ENCODE data around the gene XXYLT1.

The XXYLT1 gene

DNA sequence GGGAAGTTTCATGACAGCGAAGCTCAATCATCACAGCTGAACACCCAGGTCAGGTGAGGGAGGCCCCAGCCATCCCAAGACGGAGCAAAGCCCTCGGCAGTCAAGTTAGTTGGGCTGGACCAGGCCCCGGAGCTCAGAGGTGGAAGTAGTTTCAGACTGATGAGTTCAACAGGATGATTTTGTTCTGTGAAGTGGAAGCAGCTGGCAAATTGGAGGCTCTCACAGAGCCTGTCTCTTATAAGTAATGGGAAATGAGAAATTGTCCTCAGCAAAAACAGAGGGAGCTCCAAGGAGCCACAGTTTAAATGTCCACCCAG lies 245.1 kb downstream of the XXYLT1 start:
- DNase-seq (ENCODE audit: low spot score) = no peak

DNA sequence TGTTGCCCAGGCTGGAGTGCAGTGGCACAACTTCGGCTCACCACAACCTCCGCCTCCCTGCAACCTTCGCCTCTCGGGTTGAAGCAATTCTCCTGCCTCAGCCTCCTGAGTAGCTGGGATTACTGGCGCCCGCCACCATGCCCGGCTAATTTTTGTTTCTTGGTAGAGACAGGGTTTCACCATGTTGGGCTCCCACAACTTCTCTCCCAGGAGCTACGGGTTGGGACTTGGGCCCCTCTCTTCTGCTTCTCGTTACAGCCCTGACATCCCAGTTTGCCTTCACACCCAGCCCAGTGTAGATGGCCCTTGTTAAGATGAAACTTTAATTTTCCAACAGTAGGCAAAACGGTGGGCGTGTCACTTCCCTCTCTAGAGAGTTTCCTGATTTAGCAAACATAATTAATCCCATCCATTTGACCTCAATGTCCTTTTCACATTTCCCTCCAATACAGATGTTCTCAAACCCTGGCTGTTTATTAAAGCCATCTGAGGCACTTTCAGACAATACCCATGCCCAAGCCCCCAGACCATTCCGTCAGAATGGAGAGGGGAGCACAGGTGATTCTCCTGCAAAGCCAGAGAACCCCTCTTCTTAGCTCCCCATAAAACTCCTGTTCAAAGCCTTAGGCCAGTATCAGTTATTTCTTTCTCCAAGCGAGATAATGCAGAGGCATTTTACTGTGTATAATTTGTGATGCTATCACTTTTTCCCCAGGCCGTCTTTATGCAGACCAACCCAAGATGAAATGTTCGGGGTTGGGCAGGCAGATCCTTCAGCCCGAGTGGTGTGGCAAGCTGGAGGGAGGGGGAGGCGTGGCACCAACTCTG lies 245.7 kb downstream of the XXYLT1 start:
- DNase-seq (ENCODE audit: low spot score) = no peak

DNA sequence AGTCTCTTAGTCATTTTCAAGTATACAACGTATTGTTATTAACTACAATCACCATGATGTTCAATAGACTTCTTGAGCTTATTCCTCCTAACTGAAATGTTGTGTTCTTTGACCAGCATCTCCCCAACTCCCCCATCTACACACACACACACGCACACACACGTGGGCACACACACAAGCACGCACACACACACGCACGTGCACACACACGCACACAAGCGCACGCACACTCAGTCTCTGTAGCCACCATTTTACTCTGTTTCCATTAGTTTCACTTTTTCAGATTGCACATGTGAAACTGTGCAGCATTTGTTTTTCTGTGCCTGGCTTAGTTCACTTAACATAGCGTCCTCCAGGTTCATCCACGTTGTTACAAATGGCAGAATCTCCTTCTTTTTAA lies 247.0 kb downstream of the XXYLT1 start:
- no peak for DNase-seq (ENCODE audit: low spot score)

DNA sequence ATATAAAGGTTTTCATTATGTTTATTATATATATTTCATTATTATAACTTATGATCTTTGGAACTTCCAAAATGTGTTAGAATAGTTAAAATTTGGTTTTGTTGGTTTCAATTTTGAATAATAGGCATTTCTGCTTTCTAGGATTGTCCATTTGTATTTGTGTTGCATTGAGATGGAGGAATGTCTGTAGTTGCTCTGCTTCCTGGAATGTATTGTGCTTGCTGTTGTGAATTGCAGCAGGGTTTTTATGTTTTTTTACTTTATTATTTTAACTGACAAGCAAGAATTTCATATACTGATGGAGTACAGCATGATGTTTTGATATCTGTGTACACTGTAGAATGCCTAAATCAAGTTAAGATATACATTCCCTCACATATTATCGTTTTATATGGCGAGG lies 247.4 kb downstream of the XXYLT1 start:
- DNase-seq (ENCODE audit: low spot score) = no peak

DNA sequence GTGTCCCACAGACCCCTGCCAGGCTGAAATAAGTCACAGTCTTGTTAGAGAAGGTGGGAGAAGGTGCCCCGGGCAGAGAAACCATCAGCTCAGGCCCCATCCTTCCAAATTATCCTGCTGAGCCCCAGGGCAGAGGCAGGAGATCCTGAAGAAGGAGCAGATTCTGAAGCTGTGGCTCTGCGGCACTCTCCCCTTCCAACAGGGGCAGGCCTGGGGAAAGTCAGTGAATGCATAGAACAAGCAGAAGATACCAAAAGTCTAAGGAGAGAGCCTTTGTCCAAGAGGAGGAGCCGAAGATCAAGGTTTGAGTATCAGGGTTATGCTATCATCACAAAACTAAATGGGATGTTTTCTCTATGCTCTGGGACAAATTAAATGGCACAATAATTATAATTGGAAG lies 249.3 kb downstream of the XXYLT1 start:
- DNase-seq (ENCODE audit: low spot score) = no peak

DNA sequence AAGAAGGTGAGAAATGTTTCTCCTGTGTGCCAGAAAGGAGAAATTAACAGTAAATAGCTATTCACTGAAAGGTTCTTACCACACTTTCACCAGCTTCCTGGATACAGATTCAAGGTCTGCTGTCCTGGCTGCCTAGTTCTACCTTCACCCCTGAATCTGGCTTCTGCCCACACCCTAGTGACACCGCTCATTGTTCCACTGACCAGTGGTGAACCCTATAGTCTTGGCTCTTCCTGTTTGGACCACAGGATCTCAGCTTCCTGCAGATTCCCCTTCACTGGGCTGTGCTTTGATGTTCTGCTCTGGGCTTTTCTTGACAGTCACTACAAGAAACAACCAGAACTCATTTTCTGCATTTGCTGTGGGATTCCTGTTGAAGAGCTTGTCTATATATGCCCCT lies 250.0 kb downstream of the XXYLT1 start:
- no peak for DNase-seq (ENCODE audit: low spot score)

DNA sequence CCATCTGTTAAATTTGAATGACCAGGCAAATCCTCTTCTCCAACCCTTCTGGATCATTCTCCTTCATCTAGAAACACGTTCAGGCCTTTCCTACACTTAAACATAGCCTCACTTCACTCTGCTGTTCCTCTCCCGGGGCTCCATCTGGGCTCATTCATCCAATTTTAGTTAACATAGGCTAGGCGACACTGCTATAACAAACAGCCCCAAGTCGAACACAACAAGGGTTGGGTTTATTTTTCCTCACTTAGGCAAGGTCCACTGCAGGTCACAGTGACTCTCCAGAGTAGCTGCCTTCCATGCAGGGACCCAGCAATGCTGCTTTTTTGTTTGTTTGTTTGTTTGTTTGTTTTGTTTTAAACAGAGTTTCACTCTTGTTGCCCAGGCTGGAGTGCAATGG lies 250.8 kb downstream of the XXYLT1 start:
- no peak for DNase-seq (ENCODE audit: low spot score)

DNA sequence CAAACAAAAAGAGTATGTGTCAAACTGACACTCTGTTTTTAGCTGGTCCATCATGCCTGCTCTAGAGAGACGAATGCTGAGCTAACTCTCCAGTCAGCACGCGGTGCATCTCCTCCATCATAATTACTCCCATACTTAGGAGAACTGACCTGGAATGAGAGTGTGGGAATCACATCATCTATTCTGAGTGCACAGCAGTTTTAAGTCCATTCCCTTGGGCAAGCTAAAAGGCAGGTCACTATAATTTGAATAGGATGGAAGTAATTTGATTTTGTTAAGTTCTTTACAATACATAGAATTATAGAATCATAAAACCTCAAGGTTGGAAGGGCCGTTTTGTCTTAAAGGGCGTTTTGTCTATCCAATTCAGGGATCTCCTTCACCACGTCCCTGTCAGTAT lies 251.6 kb downstream of the XXYLT1 start:
- no peak for DNase-seq (ENCODE audit: low spot score)
